Caco-2 (cell line): ENCODE data around the gene NHSL2. TPM values are rescaled to one million over a fixed set of nuclear protein-coding genes. Genes with fewer than 3 reads are reported as not detected.

Source experiments
- BruUV-seq: library from RNA; stranded (reverse); fragments of 400-500 nt; replicated peaks from 2 replicates; lab custom pipeline; 2021; lab: Mats Ljungman, UMichigan
- CTCF ChIA-PET: fragments of 300-600 bp; sonication (Branson Sonifier 250); formaldehyde crosslinking; loops from one replicate; lab custom pipeline; 2022; ENCODE audit warnings: antibody characterized with exemption; lab: Charles Lee
- POLR2A ChIA-PET: fragments of 300-600 bp; sonication (Branson Sonifier 250); formaldehyde crosslinking; loops from one replicate; lab custom pipeline; 2022; ENCODE audit warnings: antibody characterized with exemption; lab: Charles Lee
- DNase-seq, 2 experiments: peaks; one replicate each; pipeline versions ENCODE4 v3.0.0 to v3.0.0-alpha.2; 2020 to 2022
- H3K27me3 ChIP-seq: replicated peaks from 2 replicates; pipeline ENCODE4 v1.6.0; 2011; ENCODE audit warnings: low read length; ENCODE audit not compliant: control insufficient read depth, insufficient read depth
- H3K36me3 ChIP-seq: 2 replicates; pipeline ENCODE4 v1.5.1; 2011; ENCODE audit warnings: low read length; ENCODE audit not compliant: control insufficient read depth, insufficient read depth
- H3K4me1 ChIP-seq: fragments of 250-450 bp; sonication (Bioruptor Pico); 2 replicates; pipeline ENCODE4 v1.5.1; 2020; ENCODE audit warnings: mild to moderate bottlenecking
- H3K4me3 ChIP-seq: 2 replicates; pipeline ENCODE4 v1.5.1; 2011; ENCODE audit warnings: low read depth, mild to moderate bottlenecking, control low read depth, low read length
- H3K9me3 ChIP-seq: fragments of 250-450 bp; sonication (Bioruptor Pico); 2 replicates; pipeline ENCODE4 v1.5.1; 2020; ENCODE audit warnings: mild to moderate bottlenecking, moderate library complexity
- H3K27ac Mint-ChIP-seq: one replicate; pipeline ENCODE4 v1.8.0; 2022; ENCODE audit warnings: mixed read lengths; ENCODE audit not compliant: unreplicated experiment
- H3K27me3 Mint-ChIP-seq: one replicate; pipeline ENCODE4 v1.8.0; 2022; ENCODE audit warnings: mixed read lengths; ENCODE audit not compliant: insufficient read depth, unreplicated experiment
- H3K36me3 Mint-ChIP-seq: one replicate; pipeline ENCODE4 v1.8.0; 2022; ENCODE audit warnings: mild to moderate bottlenecking, mixed read lengths; ENCODE audit not compliant: insufficient read depth, unreplicated experiment
- H3K4me1 Mint-ChIP-seq: one replicate; pipeline ENCODE4 v1.8.0; 2022; ENCODE audit warnings: low read depth, mixed read lengths; ENCODE audit not compliant: unreplicated experiment
- H3K4me3 Mint-ChIP-seq: one replicate; pipeline ENCODE4 v1.8.0; 2022; ENCODE audit warnings: mild to moderate bottlenecking, moderate library complexity, mixed read lengths; ENCODE audit not compliant: unreplicated experiment
- H3K9me3 Mint-ChIP-seq: one replicate; pipeline ENCODE4 v1.8.0; 2022; ENCODE audit warnings: mixed read lengths; ENCODE audit not compliant: unreplicated experiment
- intact Hi-C: fragments of 100-400 bp; cut with micrococcal nuclease; formaldehyde crosslinking; loops from one replicate; pipeline ENCODE4 v1.10.0; 2022; ENCODE audit not compliant: unreplicated experiment
- total RNA-seq: library from RNA; stranded (reverse); gene quantifications from 2 replicates; pipeline ENCODE4 v1.2.3, GENCODE V29; 2022
- TF ChIP-seq, protein P1 (sequence below), 2 experiments: fragments of 200-600 bp in 1 of 2; IDR thresholded peaks; 1 replicate in 1 of 2; 2 replicates in 1 of 2; pipeline versions ENCODE4 v1.5.1 to v1.8.0; 2011 to 2022; ENCODE audit warnings: antibody characterized with exemption in 1 of 2, control low read depth in 1 of 2, inconsistent platforms in 1 of 2, low read depth in 1 of 2, low read length in 1 of 2, mild to moderate bottlenecking in 1 of 2, moderate library complexity in 1 of 2; ENCODE audit not compliant: insufficient read depth in 1 of 2, severe bottlenecking in 1 of 2, unreplicated experiment in 1 of 2

Gene NHSL2
- total RNA-seq, 1 experiment from 2014 or later: 0.18 TPM

DNA sequence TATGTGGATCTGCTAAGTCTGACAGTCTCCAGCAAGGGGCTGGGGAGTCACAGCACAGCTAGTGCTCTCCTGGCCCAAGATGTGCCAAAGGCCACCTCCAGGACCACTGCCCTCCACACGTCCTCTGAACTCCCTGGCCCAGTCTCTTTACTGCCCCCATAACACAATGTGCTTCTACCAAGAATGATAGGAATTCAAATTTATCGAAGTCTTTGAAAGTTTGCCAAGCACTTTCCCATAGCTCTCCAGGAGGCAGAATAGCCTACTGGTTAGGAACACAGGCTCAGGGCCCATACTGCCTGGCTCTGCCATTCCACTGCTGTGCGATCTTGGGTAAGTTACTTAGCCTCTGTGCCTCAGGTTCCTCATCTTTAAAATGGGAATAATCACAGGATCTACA, 86.7 kb downstream of the NHSL2 start:
- Mint-ChIP-seq H3K27me3 (no peaks in the 10 kb centered on the region), H3K36me3 (peaks cover 4% of the 10 kb centered on the region), H3K27ac (peak overlapping the region; percentile 93), H3K4me3 (no peak overlapping the region), H3K4me1 (peaks cover 35% of the 10 kb centered on the region), H3K9me3 (no peaks in the 10 kb centered on the region)
- DNase-seq: no peak
- POLR2A ChIA-PET: no interaction called here
- H3K27me3 ChIP-seq: no peaks in the 10 kb centered on the region
- H3K4me1 ChIP-seq: peaks cover 36% of the 10 kb centered on the region
- CTCF ChIA-PET: no interaction called here
- H3K9me3 ChIP-seq: no peaks in the 10 kb centered on the region
- H3K36me3 ChIP-seq: no peaks in the 10 kb centered on the region; the same call in 1 of the 2 replicates
- TF ChIP-seq, protein P1, sequence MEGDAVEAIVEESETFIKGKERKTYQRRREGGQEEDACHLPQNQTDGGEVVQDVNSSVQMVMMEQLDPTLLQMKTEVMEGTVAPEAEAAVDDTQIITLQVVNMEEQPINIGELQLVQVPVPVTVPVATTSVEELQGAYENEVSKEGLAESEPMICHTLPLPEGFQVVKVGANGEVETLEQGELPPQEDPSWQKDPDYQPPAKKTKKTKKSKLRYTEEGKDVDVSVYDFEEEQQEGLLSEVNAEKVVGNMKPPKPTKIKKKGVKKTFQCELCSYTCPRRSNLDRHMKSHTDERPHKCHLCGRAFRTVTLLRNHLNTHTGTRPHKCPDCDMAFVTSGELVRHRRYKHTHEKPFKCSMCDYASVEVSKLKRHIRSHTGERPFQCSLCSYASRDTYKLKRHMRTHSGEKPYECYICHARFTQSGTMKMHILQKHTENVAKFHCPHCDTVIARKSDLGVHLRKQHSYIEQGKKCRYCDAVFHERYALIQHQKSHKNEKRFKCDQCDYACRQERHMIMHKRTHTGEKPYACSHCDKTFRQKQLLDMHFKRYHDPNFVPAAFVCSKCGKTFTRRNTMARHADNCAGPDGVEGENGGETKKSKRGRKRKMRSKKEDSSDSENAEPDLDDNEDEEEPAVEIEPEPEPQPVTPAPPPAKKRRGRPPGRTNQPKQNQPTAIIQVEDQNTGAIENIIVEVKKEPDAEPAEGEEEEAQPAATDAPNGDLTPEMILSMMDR (IDR thresholded peaks at IDR 0.05; ENCODE audit: insufficient read depth in 1 of 2, low read depth in 1 of 2, low read length in 1 of 2, severe bottlenecking in 1 of 2, unreplicated experiment in 1 of 2): no peak
- intact Hi-C loops: no loop called here
- BruUV-seq: no TSS peak
- H3K4me3 ChIP-seq: no peak overlapping the region

DNA sequence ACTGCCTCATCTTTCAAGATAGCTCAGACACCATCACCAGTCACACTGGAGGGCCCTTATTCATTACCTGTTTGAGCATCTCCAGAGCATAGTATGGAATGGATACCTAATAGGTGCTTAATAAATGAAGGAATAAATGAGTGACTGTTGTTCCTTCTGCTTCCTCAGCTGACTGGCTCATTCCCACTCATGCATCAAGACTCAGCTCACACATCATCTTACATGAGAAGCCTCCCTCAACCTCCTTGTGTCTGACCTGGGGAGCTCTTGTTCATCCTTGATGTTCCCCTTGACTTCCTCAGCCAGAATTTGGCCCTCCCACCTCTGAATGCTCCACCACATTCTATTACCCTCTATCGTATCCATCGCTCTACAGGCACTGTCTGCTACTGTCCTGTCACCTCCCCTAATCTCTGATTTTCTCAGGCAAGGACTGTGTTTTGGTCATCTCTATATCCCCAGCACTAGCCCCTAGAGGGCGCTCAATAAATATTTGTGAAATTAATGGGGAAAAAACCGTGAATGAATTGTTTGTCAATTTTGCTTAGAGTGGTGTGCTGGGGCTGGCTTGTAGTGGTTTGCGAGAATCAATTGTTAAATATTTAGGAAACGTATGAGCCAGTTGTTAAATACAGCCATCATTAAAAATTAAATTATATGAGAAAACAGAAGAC, 88.3 kb downstream of the NHSL2 start:
- intact Hi-C loops: no loop called here

DNA sequence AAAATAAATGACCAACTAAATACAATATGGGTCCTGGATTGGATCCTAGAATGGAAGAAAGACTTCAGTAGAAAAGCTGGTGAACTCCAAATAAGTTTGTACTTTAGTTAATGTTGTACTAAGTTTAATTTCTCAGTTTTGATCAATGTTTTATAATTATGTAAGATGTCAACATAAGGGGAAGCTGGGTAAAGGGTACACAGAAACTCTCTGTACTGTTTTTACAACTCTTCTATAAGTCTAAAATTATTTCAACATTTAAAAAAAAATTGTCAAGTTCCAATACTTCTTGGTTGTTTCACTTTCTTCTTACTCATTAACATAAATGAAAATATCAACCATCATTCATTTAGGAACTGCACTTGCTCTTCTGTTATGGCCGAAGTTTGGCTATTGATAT, 88.9 kb downstream of the NHSL2 start:
- Mint-ChIP-seq H3K4me1 (peaks cover 33% of the 10 kb centered on the region), H3K27ac (no peak overlapping the region), H3K9me3 (no peaks in the 10 kb centered on the region), H3K27me3 (no peaks in the 10 kb centered on the region), H3K4me3 (no peak overlapping the region), H3K36me3 (peaks cover 4% of the 10 kb centered on the region)
- no peaks in the 10 kb centered on the region for H3K9me3 ChIP-seq
- CTCF ChIA-PET: no interaction called here
- no peaks in the 10 kb centered on the region for H3K27me3 ChIP-seq
- no peak overlapping the region for H3K4me3 ChIP-seq
- no TSS peak for BruUV-seq
- H3K36me3 ChIP-seq: no peaks in the 10 kb centered on the region; the same call in 1 of the 2 replicates
- peaks cover 21% of the 10 kb centered on the region for H3K4me1 ChIP-seq
- POLR2A ChIA-PET: no interaction called here
- intact Hi-C loops: no loop called here
- no peak for DNase-seq
- TF ChIP-seq, protein P1 (IDR thresholded peaks at IDR 0.05; ENCODE audit: insufficient read depth in 1 of 2, low read depth in 1 of 2, low read length in 1 of 2, severe bottlenecking in 1 of 2, unreplicated experiment in 1 of 2): no peak

More for the DNA sequence above, 88.3 kb downstream of the NHSL2 start:
- POLR2A ChIA-PET: no interaction called here
- peaks cover 4% of the 10 kb centered on the region for H3K36me3 Mint-ChIP-seq
- peaks cover 33% of the 10 kb centered on the region for H3K4me1 Mint-ChIP-seq
- H3K27ac Mint-ChIP-seq: peak overlapping the region; percentile 36
- TF ChIP-seq, protein P1 (IDR thresholded peaks at IDR 0.05; ENCODE audit: insufficient read depth in 1 of 2, low read depth in 1 of 2, low read length in 1 of 2, severe bottlenecking in 1 of 2, unreplicated experiment in 1 of 2): peak in 1 of 2 experiments; percentile 29
- no peak overlapping the region for H3K4me3 ChIP-seq
- H3K9me3 Mint-ChIP-seq: no peaks in the 10 kb centered on the region
- H3K9me3 ChIP-seq: no peaks in the 10 kb centered on the region
- peak in 1 of 2 experiments; percentile 21 for DNase-seq
- CTCF ChIA-PET: no interaction called here
- no peaks in the 10 kb centered on the region for H3K27me3 Mint-ChIP-seq
- H3K4me1 ChIP-seq: peaks cover 25% of the 10 kb centered on the region
- H3K27me3 ChIP-seq: no peaks in the 10 kb centered on the region
- no peak overlapping the region for H3K4me3 Mint-ChIP-seq
- no TSS peak for BruUV-seq
- no peaks in the 10 kb centered on the region; the same call in 1 of the 2 replicates for H3K36me3 ChIP-seq
